ENCODE measurements around the gene PDAP1.
"Not testable (repeated sequence)": the region's sequence is repeated elsewhere in the genome, so short reads cannot be mapped to it uniquely, and the experiment has no call there.

The PDAP1 gene

DNA sequence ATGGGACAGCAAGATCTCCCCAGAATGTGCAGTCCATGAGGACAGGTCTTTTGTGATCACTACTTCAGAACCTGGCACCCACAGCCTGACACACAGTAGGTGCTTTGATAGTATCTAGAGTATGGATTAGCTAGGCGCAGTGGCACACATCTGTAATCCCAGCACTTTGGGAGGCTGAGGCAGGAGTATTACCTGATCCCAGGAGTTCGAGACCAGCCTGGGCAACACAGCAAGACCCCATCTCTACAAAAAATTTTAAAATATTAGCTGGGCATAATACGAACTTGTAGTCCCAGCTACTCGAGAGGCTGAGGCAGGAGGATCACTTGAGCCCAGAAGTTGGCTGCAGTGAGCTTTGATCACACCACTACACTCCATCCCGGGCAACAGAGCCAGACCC, 56.1 kb downstream of the PDAP1 start:
- no peak overlapping the region for H3K27ac ChIP-seq
- no peak for TF ChIP-seq ZFX (IDR thresholded peaks at IDR 0.05)
- TF ChIP-seq, protein P1, sequence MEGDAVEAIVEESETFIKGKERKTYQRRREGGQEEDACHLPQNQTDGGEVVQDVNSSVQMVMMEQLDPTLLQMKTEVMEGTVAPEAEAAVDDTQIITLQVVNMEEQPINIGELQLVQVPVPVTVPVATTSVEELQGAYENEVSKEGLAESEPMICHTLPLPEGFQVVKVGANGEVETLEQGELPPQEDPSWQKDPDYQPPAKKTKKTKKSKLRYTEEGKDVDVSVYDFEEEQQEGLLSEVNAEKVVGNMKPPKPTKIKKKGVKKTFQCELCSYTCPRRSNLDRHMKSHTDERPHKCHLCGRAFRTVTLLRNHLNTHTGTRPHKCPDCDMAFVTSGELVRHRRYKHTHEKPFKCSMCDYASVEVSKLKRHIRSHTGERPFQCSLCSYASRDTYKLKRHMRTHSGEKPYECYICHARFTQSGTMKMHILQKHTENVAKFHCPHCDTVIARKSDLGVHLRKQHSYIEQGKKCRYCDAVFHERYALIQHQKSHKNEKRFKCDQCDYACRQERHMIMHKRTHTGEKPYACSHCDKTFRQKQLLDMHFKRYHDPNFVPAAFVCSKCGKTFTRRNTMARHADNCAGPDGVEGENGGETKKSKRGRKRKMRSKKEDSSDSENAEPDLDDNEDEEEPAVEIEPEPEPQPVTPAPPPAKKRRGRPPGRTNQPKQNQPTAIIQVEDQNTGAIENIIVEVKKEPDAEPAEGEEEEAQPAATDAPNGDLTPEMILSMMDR (conservative IDR thresholded peaks at IDR 0.05): no peak

DNA sequence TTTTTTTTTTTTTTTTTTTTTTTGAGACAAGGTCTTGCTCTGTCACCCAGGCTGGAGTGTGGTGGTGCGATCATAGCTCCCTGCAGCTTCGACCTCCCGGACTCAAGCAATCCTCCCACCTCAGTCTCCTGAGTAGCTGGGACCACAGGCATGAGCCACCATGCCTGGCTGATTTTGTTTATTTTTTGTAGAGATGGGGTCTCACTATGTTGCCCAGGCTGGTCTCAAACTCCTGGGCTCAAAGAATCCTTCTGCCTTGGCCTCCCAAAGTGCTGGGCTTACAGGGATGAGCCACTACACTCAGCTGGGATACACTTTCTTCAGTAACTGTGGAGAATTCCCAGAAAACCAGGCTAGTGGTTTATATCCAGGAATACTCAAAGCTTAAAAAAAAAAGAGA, 57.8 kb downstream of the PDAP1 start:
- not testable (repeated sequence) for H3K27ac ChIP-seq
